Left hindlimb (tissue), 1 donor: ENCODE results near the gene SYNE1.
"Not testable (repeated sequence)": the region's sequence is repeated elsewhere in the genome, so short reads cannot be mapped to it uniquely, and the experiment has no call there.

Experiments
- DNase-seq: peaks from one replicate; pipeline ENCODE4 v3.0.0-alpha.2; 2018

Gene SYNE1

DNA sequence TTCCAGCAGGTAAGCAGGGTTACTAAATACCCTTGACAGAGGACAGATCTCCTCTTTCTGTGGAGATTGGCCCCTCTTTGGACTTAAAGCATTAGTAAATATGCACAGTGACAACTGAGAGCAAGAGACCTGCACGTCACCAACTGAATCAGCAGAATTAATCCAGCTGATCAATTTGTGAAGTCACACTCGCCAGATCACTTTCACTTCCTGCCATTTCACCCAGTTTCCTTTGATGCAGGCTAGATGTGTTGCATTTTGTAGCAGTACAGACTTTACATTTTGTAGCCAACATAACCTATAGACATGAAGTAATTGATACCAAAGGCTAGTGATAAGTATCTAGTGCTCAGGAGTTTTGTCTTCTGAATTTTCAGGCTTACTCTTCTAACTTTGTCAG, 11.9 kb downstream of the SYNE1 start:
- no peak for DNase-seq

DNA sequence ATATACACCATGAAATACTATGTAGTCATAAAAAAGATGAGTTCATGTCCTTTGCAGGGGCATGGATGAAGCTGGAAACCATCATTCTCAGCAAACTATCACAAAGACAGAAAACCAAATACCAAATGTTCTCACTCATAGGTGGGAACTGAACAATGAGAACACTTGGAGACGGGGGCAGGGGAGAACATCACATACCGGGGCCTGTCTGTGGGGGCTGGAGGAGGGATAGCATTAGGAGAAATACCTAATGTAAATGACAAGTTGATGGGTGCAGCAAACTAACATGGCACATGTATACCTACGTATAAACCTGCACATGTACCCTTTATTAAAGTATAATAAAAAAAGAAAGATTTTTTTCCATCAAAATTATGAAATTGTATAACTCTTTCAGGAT, 22.4 kb downstream of the SYNE1 start:
- DNase-seq: not testable (repeated sequence)

DNA sequence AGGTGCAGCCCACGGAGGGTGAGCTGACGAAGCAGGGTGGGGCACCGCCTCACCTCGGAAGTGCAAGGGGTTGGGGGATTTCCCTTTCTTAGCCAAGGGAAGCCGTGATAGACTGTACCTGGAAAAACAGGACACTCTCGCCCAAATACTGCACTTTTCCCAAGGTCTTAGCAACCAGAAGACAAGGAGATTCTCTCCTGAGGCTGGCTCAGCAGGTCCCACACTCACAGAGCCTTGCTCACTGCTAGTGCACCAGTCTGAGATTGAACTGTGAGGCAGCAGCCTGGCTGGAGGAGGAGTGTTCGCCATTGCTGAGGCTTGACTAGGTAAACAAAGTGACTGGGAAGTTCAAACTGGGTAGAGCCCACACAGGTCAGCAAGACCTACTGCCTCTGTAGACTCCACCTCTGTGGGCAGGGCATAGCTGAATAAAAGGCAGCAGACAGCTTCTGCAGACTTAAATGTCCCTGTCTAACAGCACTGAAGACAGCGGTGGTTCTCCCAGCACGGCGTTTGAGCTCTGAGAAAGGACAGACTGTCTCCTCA, 28.0 kb downstream of the SYNE1 start:
- no peak for DNase-seq

DNA sequence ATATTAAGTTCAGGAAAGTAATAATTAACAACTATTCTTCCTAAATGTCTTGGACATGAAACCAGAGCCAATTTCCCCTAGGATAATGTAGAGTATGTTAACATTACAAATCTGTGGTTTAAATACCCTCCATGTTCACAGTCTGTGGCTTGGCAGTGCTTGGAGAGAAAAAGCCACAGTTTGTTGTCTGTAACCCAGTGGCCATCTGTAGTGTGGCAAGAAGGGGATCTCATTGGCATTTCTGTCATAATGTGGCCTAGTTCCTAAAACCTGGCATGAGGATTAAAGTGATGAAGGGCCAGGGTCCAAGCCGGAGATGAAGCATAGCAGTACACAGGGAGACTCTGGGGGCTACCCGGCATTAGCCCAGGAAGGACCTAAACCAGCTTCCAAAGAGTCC, 31.2 kb downstream of the SYNE1 start:
- DNase-seq: no peak

DNA sequence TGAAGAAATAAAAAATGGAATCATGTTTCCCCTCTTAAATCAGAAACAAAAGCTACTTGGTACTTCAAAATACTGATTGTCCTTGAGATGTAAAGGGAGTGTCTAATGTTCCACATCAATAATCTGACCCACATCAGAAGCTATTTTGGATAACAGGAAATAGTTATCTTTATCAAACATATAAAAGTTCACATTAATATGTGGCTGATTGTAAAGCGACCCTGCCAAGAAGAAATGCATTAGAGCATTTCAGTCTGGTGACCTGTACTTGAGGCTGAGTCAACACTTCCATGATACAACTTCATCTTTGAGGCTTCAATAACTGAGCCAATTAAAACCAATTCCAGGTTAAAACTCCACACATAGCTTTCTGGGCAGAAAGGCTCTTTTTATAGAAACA, 31.8 kb downstream of the SYNE1 start:
- DNase-seq: no peak

DNA sequence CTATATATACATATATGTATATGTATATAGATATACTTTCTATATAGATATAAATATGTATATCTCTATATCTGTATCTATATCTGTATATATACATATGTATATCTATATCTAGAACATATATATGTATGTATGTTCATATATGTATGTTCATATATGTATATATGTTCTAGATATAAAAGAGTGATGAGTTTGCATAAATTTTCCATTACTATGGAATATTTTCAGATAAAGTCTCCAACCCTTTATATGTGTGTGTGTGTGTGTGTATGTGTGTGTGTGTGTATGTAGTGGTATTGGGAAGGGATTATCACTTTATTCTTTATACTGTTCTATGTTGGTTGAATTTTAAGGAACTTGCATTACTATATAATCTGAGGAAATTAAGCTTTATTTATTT, 33.3 kb downstream of the SYNE1 start:
- no peak for DNase-seq

DNA sequence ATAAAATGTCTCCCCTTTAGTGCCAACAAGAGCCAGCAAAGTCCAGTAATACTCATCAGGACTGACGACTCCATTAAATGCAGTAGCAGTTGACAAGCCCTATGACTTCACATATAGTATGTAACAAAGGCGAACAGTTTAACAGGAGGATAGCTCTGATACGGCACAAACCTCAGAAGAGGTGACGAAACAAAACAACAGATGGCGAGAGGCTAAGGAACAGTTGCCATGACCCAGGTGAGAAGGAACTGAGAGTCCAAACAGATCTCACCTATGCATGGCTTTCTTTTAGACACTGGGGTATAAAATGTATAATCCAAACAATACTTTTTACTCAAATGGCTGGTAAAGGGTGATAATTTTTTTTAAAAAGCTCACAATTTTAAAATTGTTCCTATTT, 37.1 kb downstream of the SYNE1 start:
- no peak for DNase-seq

DNA sequence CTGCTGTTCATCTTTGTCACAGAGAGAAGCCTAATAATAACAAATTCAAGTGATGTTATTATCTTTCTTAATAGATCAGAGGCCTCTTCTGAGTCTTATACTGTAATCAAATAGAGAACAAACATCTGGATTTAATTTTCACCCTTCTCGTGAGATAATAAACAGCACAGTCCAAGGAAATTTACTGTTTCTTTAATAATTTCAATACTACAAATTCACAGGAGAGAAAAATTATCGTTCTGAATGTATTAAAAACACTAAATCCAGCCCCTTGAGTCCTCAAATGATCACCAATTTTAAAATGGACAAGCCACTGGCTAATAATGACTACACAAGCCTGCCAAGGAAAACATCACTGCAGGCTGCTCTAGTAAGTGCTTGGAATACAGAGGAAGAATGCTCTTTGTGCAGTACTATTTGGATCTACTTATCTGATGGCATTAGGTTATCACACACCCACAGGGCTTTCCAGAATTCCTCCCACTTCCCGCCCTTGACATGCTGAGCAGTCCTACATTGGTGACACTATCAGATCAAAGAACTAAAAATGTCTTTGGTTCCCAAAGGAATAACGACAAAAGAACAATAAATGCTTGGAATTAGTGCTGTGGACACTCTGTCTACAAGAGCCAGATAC, 38.1 kb downstream of the SYNE1 start:
- DNase-seq: no peak

DNA sequence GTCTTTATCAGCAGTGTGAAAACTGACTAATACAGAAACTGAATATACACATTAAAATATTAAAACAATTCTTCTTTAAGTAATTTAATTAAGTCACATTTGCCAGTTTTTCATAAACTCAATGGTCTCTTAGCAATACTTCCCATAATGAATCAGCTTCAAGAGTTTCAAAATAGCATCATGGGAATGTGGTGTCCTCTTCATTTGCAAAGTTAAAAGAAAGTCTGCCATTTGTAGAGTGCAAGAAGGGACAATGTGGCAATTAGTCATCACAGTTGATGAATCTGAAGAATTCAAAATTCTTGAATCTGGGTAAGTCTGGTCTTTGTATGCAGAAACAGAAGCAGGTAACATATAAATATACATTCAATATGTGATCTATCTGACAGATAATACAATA, 38.7 kb downstream of the SYNE1 start:
- DNase-seq: no peak

DNA sequence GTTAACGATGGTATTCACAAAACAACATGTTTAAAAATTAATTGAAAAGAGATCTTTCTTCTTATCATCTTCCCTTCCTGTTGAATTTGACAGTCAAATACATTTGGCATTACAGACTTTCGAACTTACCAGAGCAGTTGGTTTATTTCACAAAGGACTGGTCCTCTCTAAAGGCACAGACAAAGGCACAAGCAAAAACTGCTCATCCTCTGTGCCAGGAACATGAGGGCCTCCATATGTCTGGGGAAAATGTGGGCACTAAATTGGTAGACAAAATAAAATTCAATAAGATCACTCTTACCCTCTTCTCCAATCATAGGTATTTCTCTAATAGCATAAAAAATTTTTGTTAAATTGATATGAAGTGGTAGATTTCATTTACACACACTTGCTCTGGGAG, 40.4 kb downstream of the SYNE1 start:
- no peak for DNase-seq

DNA sequence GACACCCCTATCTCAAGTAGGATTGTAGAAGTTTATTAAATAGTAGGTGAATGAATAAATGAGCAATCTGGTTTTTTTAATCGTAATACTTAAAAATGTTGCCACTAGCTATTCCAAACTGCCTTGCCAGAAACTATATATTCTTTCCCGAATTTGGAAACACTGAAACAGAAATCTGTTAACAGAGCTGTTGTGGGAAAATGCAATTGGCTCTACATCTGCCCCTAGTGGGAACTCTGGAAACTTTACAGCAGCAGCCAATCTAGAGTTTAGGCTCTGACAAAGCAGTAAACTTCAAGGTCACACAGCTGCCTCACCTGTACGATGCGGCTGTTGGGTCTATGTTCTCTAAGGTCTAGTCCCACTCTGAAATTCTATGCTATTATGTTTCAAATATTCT, 41.7 kb downstream of the SYNE1 start:
- no peak for DNase-seq

DNA sequence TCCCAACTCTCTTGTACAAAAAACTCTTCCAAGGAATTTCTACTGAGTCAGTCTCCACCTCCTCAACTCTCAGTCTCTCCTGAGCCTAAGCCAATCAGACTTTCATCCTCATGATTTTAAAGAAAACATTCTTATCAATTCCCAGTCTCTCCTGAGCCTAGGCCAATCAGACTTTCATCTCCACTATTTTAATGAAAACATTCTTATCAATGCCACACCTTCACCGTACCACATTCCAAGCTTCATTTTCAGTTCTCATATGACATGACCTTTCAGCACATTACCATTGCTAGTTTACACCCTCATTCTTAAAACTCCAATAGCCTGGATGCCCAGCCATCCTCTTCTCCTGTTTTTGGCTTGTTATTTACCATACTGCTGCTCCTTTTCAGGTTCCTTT, 42.5 kb downstream of the SYNE1 start:
- no peak for DNase-seq

DNA sequence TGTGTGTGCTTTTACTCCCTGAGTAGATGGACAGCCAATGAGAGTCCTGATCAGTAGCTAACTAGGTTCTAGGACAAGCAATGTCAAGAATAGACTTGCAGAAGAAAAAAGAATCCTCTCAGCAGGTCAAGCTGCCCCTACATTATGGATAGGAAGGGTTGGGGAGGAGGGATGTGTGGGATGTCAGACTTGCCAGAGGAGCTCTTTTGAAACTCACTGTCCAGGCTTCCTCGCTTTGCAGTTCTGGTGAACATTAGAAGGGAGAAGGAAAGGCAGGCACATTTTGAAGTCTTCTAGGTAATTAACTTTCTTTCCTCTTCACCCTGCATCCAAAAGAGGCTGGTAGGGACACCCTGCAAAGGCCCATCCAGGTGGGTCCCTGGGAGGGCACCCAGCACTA, 48.7 kb downstream of the SYNE1 start:
- DNase-seq: no peak

DNA sequence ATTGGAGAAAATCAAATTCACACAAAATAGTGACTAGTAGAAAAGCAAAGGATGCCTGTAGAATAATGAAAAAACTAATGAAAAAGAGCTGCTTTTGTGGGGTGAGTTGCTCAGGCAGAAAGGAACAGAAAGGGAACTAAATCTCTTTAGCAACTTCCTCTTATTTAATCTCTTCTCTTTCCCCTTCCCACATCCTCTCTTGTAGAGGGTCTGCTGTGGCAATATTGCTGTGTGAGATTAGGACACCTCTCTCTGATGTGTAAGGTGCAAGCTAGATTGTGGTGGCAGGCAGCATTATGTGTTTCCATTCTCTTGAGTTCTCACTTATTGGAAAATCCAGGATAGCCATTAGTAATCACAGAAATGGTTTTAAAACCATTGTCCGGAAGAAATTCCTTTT, 49.7 kb downstream of the SYNE1 start:
- no peak for DNase-seq

DNA sequence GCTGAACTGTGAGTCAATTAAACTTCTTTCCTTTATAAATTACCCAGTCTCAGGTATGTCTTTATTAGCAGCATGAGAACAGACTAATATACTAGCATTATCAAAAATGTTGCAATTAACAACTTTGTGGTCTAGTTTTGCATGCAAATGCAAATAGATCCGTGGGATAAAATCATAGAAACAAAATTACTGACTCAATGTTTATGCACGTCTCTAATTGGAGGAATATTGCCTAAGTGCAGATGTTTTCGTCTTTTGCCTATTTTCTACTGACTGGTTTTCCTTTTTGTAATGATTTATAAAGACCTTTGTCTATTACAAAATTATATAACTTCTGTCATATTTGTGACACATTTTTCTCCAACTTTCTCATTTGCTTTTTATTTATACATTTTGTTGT, 51.9 kb downstream of the SYNE1 start:
- no peak for DNase-seq

DNA sequence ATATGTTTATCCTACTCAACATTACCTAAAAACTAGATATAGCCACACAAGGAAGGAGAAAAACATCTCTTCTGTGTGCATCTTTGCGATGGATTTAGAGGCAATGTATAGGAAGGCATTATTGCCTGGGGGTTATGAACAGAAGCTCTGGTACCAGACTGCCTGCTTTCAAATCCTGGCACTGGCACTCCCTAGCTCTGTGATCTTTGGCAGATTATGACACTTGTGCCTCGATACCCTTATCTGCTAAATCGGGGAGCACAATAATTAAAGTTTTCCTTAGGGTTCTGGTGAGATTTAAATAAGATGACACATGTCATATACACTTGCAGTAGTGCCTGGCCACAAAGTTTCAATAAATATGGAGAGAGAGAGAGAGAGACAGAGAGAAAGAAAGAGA, 53.3 kb downstream of the SYNE1 start:
- DNase-seq: no peak

DNA sequence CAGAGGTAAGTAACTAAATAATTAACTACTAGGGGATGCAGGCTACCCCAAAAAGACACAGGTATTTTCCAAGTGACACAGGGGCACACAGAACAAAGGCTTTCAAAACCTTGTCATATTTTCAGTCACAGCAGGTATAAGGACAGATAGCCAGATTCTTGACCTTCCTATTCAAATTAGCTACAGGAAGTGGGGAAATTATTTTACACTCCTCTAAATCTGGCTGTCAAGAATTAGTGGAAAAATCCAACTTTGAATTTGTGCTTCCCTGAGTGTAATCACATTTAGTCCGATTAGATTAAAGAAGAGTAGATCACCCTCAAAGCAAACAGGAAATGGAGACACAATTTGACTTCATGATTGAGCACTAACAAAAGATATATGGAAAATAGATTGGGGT, 60.6 kb downstream of the SYNE1 start:
- no peak for DNase-seq

DNA sequence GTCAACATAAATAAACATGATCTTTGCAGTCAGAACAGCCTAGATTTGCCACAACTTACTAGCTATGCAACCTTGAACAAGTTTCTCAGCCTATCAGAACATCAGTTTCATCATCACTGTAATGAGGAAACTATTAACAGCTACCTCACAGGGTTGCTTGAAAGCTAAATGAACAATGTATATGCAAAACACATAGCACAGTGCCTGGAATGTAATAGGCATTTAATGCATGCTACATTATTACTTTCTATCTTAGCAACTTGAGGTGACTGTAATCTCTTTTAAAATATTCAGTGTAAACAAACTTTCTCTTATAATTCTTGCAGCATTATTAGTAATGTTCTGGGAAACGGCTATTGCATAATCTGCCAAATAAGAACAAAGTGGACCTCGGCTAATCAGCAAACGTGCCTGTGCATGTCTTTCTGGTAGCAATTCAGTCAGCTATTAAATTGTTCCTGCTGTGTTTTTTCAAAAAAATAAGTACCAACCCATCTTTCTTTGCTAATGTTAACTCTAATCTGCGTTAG, 61.5 kb downstream of the SYNE1 start:
- DNase-seq: no peak

DNA sequence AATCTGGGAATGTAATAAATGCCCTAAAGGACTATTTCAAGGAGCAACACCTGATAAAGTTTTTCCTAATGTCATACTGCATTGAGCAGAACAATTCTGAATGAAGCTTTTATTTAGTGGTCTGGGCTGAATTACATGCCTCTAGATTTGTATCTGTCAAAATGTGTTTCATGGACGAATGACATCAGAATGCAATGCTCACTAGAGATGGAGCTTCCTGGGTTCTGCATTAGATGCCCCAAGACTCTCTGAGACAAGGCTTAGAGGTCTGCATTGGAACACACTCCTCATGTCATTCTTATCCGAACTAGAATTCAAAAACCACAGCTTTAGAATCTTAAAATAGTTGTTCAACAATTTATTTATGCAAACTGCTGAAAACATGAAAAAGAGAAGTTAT, 62.0 kb downstream of the SYNE1 start:
- no peak for DNase-seq

DNA sequence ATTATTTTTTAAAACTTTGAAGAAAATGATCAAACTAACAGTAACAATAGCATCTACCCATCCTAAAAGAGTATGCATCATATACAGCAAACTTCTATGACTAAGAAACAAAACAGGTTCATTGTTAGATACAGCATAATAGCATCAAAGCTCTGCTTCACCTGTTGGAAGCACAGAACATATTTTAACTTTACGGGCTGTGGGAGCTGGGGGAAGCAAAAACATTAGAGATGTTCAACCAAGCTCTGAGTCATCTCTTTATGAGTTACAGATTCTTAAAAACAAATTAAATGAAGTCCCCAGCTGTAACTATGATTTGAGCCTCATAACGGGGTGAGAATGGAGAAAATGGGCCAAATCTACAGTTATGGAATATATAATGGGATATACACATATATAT, 63.4 kb downstream of the SYNE1 start:
- DNase-seq: no peak

DNA sequence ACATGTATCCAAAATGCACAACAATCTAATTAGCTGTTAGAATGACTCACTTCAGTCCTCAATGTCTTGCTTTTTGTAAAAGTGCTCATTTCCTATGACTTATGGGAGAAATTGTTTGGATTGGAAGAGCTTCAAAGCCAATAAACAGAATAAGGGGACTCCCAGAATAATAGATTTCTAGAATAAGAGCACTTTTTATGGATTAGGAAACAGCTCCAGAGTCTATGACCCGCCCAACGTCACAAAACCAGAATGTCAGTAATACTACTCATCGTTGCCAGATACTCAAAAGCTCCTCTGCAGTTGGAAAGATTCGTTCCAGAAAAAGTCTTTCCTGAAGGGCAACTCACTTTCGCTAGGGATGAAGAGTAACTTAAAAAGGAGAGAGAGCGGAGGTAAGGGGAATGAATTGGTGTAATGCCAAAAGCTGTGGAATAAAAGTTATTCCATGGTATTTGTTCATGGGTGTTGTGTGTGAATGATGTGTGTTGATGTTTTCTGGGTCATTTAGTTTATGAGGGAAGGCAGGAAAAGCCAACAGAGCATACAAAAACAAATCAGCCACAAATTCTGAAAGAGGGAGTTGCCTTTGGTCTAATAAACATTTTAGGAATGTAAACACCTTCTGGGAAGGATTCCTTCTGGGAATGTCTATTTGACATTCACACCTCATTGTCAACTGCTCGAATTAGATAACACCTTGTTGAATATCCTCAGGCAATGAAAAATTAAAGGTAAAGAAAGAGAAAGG, 64.6 kb downstream of the SYNE1 start:
- no peak for DNase-seq

DNA sequence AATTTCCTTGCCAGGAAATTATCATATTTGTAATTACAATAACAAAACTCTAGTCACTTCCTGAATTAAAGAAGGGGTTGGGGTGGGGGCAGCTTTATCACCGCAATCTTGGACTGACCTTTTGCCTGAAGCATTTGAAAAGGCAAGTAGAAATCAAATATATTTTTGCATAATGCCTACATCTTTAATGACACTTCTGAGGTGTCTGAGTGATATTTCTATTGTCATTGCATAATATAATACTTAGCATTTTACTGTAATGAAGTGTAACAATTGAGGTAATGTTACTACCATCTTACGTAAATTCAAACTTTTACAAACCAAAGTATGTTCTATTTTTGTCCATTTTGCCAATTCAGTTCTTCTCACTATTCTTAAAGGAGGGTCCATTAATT, 65.2 kb downstream of the SYNE1 start:
- no peak for DNase-seq

DNA sequence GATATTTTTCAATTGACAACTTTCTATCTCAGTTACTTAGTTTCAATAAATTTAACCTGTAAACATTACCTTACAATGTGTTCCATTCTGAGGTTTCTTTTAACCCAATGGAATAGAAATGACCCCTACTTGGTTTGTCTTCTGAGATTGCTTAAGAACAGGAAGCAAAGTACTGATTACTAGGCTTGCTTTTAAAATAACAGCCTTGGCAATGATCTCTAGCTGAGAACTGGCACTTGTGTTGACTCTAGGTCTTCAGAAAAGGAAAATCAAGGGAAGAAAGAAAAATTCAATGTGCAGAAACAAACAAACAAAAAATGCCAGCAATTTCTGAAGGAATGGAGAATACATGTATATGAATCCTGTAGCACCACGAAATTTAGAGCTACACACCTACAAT, 66.1 kb downstream of the SYNE1 start:
- no peak for DNase-seq

DNA sequence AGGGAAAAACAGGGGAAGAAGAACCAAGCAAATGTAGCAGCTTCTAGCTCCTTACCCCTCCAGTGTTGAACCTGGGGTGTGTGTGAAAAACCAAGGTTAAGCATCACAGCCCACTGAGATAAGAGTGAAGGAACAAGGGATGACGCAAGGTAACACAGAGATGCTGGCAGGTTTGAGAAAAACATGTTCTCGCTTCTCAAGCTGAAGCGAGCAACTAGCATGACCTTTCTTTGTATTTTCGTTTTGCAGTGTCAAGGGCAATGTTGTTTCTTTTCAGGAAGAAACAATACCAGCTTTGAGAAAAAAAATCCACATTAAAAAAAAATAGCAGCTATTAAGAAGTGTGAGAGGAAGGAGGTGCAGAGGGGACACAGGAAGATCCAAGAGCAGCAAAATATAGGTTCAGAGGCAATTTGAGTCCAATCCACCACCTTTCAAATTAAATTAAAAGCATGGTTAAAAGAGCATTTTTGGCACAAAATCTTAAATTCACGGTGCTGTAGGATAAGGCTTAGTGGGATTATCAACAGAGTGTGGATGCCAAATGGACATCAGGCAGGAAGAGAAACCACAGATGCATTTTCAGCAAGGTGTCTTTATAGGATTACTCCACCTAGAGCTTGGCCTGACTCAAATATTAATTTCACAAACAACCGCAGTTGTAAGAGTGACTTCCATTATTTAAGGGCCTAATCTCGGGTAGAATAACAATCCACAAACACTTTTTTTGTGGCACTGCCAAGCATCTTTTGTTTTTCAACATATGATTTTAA, 70.9 kb downstream of the SYNE1 start:
- no peak for DNase-seq
